OCI-LY7 (cell line): ENCODE measurements around the gene NLN.

Experiments
- CTCF ChIP-seq: fragments of 200-600 bp; sonication (generic); conservative IDR thresholded peaks from 2 replicates; pipeline ENCODE4 v1.5.1; 2014; ENCODE audit warnings: mild to moderate bottlenecking, antibody characterized with exemption, low read length, moderate library complexity, mixed read lengths
- EZH2phosphoT487 ChIP-seq: fragments of 200-600 bp; sonication (generic); IDR thresholded peaks from 2 replicates; pipeline ENCODE4 v1.6.1; 2018; ENCODE audit warnings: low read depth, borderline replicate concordance, mild to moderate bottlenecking, mixed run types, antibody characterized with exemption, low read length, moderate library complexity, mixed read lengths

- TF ChIP-seq CTCF (no peak), EZH2phosphoT487 (no peak)
Observed at GRCh38 chr5:65858316-65858715, 136.3 kb downstream of the NLN start.
